ENCODE data around the gene GARRE1.

DNA sequence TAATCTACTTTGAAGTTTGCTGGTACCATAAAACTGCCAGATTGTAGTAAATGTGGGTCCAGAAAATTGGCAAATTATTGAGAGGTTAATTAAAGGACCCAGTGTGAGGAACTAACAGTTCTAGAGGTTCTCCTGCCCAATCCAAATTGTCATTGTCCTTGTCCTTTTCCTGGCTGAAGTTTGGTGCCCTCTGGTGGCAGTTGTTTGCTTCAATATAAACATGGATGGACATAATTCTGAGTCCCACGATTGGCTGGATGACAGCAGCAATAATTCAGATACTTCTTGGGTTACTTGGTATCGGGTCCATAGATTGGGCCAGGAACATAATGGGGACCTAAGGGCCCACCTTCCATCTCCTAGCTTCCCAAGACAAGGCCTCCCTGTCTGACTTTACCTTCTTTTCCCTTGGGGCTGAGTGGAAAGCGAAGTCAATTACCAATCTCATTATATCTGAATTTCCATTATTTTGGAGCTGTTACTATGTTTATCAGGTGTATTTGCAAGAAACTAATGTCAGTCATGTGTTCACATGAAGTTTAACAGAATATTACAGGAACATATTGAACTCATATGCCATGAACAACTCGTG is 33.8 kb upstream of the GARRE1 start:
- TF ChIP-seq JUNB (IDR thresholded peaks at IDR 0.05; ENCODE audit: unreplicated experiment) (no peak), REST (IDR thresholded peaks at IDR 0.05; ENCODE audit: unreplicated experiment) (no peak)
- TF ChIP-seq, protein P1, sequence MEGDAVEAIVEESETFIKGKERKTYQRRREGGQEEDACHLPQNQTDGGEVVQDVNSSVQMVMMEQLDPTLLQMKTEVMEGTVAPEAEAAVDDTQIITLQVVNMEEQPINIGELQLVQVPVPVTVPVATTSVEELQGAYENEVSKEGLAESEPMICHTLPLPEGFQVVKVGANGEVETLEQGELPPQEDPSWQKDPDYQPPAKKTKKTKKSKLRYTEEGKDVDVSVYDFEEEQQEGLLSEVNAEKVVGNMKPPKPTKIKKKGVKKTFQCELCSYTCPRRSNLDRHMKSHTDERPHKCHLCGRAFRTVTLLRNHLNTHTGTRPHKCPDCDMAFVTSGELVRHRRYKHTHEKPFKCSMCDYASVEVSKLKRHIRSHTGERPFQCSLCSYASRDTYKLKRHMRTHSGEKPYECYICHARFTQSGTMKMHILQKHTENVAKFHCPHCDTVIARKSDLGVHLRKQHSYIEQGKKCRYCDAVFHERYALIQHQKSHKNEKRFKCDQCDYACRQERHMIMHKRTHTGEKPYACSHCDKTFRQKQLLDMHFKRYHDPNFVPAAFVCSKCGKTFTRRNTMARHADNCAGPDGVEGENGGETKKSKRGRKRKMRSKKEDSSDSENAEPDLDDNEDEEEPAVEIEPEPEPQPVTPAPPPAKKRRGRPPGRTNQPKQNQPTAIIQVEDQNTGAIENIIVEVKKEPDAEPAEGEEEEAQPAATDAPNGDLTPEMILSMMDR (conservative IDR thresholded peaks at IDR 0.05; ENCODE audit: low read depth in 2 of 2) = peak; percentile 78 to 80

Data from GM23338 (cell line).